GM23338 (cell line): ENCODE measurements around the gene WRNIP1.

Experiments
- CTCF ChIP-seq, 2 experiments: fragments of 200-600 bp in 1 of 2; sonication (generic) in 1 of 2; conservative IDR thresholded peaks; 2 replicates each; pipeline versions ENCODE4 v1.5.1 to v1.6.1; 2016 to 2017; ENCODE audit warnings: antibody characterized with exemption in 2 of 2, low read depth in 2 of 2, mild to moderate bottlenecking in 2 of 2, moderate library complexity in 1 of 2
- EZH2 ChIP-seq: fragments of 200-600 bp; sonication (generic); IDR thresholded peaks from one replicate; pipeline ENCODE4 v1.8.0; 2017; ENCODE audit warnings: antibody characterized with exemption, mild to moderate bottlenecking, low read depth; ENCODE audit not compliant: unreplicated experiment
- POLR2AphosphoS5 ChIP-seq: IDR thresholded peaks from 2 replicates; pipeline ENCODE4 v1.6.1; 2016; ENCODE audit warnings: antibody characterized with exemption, low read depth

GRCh38 chr6:2768696-2769095 lies 3.5 kb downstream of the WRNIP1 start:
- TF ChIP-seq CTCF (conservative IDR thresholded peaks at IDR 0.05; ENCODE audit: low read depth in 2 of 2) (no peak), POLR2AphosphoS5 (no peak), EZH2 (no peak)
